ENCODE results near the gene ZP2. TPM values are rescaled to one million over a fixed set of nuclear protein-coding genes. Genes with fewer than 3 reads are reported as not detected.
"Not testable (repeated sequence)": the region's sequence is repeated elsewhere in the genome, so short reads cannot be mapped to it uniquely, and the experiment has no call there.

Gene ZP2
- 4.1 TPM for total RNA-seq (ENCODE audit: unreplicated experiment)
- long read RNA-seq, partial matches to known transcripts = 2 of 3 reads
- long read RNA-seq, other reads (novel, unspliced or antisense) = 1 of 3 reads

- DNase-seq (ENCODE audit: low spot score) = no peak
- H3K4me3 Mint-ChIP-seq (ENCODE audit: unreplicated experiment) = no peak within 1 kb of the TSS
- H3K36me3 Mint-ChIP-seq (ENCODE audit: low read depth, unreplicated experiment) = no peaks in the 10 kb centered on the region
- no peaks in the 10 kb centered on the region for H3K9me3 Mint-ChIP-seq (ENCODE audit: unreplicated experiment)
- H3K4me1 Mint-ChIP-seq (ENCODE audit: unreplicated experiment) = peaks cover 12% of the 10 kb centered on the region
- H3K27ac Mint-ChIP-seq (ENCODE audit: unreplicated experiment) = no peak within 1 kb of the TSS
- peaks cover 2% of the 10 kb centered on the region for H3K27me3 Mint-ChIP-seq (ENCODE audit: unreplicated experiment)
- no peak for TF ChIP-seq CTCF (IDR thresholded peaks at IDR 0.05; ENCODE audit: unreplicated experiment)
These were observed at the start of gene ZP2 for GRCh38 chr16:21211486-21211885. ZP2 (minus strand) TSS chr16:21211574; CDS start chr16:21211547, 27 bp downstream.

GRCh38 chr16:21257284-21257683 is 45.9 kb upstream of the ZP2 start:
- Mint-ChIP-seq H3K36me3 (ENCODE audit: low read depth, unreplicated experiment) (no peaks in the 10 kb centered on the region), H3K9me3 (ENCODE audit: unreplicated experiment) (no peaks in the 10 kb centered on the region), H3K4me3 (ENCODE audit: unreplicated experiment) (no peak overlapping the region), H3K27ac (ENCODE audit: unreplicated experiment) (no peak overlapping the region), H3K27me3 (ENCODE audit: unreplicated experiment) (peaks cover 3% of the 10 kb centered on the region), H3K4me1 (ENCODE audit: unreplicated experiment) (no peaks in the 10 kb centered on the region)
- no peak for TF ChIP-seq CTCF (IDR thresholded peaks at IDR 0.05; ENCODE audit: unreplicated experiment)
- no peak for DNase-seq (ENCODE audit: low spot score)

- Mint-ChIP-seq H3K4me1 (ENCODE audit: unreplicated experiment) (no peaks in the 10 kb centered on the region), H3K27ac (ENCODE audit: unreplicated experiment) (no peak overlapping the region), H3K36me3 (ENCODE audit: low read depth, unreplicated experiment) (no peaks in the 10 kb centered on the region), H3K27me3 (ENCODE audit: unreplicated experiment) (peaks cover 3% of the 10 kb centered on the region), H3K9me3 (ENCODE audit: unreplicated experiment) (no peaks in the 10 kb centered on the region), H3K4me3 (ENCODE audit: unreplicated experiment) (no peak overlapping the region)
- no peak for DNase-seq (ENCODE audit: low spot score)
- TF ChIP-seq CTCF (IDR thresholded peaks at IDR 0.05; ENCODE audit: unreplicated experiment) = no peak
These were observed 45.3 kb upstream of the ZP2 start for GRCh38 chr16:21256636-21257035.

DNA sequence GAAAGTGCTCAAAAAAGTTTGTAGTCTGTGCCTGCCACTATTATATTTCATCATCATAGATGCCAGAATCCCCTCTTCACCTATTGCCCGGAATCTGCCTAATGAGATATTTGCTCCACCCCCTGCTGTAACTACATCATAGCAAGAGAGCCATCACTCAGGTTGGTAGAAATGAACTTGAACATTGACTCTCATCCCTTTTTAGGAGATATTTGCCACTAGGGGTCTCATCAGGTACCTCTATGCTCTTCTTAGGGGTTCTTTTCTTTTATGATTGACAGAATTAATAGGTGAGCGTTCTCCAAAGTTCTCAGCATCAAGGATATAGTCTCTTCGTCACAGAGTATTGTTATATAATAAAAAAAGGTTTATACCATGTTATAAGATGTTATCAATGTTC is 42.1 kb upstream of the ZP2 start:
- Mint-ChIP-seq H3K27ac (ENCODE audit: unreplicated experiment) (no peak overlapping the region), H3K4me1 (ENCODE audit: unreplicated experiment) (no peaks in the 10 kb centered on the region), H3K36me3 (ENCODE audit: low read depth, unreplicated experiment) (no peaks in the 10 kb centered on the region), H3K4me3 (ENCODE audit: unreplicated experiment) (no peak overlapping the region), H3K27me3 (ENCODE audit: unreplicated experiment) (peaks cover 4% of the 10 kb centered on the region), H3K9me3 (ENCODE audit: unreplicated experiment) (no peaks in the 10 kb centered on the region)
- no peak for TF ChIP-seq CTCF (IDR thresholded peaks at IDR 0.05; ENCODE audit: unreplicated experiment)
- DNase-seq (ENCODE audit: low spot score) = no peak

DNA sequence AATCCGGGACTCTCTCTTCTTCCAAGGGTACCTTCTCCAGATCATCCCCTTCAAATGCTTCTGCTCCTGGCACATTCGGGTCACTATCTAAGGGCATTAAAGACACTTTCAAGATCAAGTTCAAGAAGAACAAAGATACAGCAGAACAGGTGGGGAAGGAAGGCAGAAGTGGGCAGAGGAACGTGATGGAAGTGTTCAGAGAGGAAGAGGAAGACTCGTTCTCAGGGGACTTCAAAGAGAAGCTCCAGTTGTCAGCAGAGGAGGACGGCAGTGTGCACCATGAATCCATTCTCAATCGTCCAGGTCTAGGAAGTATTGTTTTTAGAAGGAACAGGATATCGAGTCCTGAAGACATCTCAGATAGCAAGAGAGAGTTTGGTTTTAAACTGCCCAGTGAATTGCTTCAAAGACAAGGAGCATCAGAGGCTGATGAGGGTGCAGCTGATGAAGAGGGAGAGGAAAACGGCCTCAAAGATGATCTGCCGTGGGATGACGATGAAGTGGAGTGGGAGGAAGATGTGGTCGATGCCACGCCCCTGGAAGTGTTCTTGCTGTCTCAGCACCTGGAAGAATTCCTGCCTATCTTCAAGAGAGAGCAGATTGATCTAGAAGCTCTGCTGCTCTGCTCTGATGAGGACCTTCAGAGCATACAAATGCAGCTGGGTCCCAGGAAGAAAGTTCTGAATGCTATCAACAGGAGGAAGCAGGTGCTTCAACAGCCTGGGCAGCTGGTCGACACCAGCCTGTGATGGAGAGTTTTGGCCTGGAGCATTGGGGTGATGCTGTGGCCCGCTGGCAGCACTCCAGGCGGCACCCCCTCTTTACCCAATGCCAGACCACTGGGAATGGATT is 38.9 kb upstream of the ZP2 start:
- H3K27ac Mint-ChIP-seq (ENCODE audit: unreplicated experiment) = no peak overlapping the region
- H3K27me3 Mint-ChIP-seq (ENCODE audit: unreplicated experiment) = peaks cover 4% of the 10 kb centered on the region
- no peak overlapping the region for H3K4me3 Mint-ChIP-seq (ENCODE audit: unreplicated experiment)
- no peak for TF ChIP-seq CTCF (IDR thresholded peaks at IDR 0.05; ENCODE audit: unreplicated experiment)
- H3K36me3 Mint-ChIP-seq (ENCODE audit: low read depth, unreplicated experiment) = no peaks in the 10 kb centered on the region
- no peaks in the 10 kb centered on the region for H3K9me3 Mint-ChIP-seq (ENCODE audit: unreplicated experiment)
- DNase-seq (ENCODE audit: low spot score) = no peak
- H3K4me1 Mint-ChIP-seq (ENCODE audit: unreplicated experiment) = peaks cover 3% of the 10 kb centered on the region

DNA sequence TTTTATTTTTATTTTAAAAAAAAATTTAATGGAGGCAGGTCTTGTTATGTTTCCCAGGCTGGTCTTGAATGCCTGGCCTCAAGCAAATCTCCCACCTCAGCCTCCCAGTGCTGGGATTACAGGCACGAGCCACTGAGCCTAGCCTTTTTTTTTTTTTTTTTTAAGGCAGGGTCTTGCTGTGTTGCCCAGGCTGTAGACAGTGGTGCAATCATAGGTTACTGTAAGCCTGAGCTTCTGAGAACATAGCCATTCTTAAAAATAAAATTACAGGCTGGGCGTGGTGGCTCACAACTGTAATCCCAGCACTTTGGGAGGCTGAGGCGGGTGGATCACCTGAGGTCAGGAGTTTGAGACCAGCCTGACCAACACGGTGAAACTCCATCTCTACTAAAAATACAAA is 36.8 kb upstream of the ZP2 start:
- H3K9me3 Mint-ChIP-seq (ENCODE audit: unreplicated experiment); H3K4me1 Mint-ChIP-seq (ENCODE audit: unreplicated experiment); H3K27ac Mint-ChIP-seq (ENCODE audit: unreplicated experiment); H3K36me3 Mint-ChIP-seq (ENCODE audit: low read depth, unreplicated experiment); DNase-seq (ENCODE audit: low spot score); H3K4me3 Mint-ChIP-seq (ENCODE audit: unreplicated experiment); H3K27me3 Mint-ChIP-seq (ENCODE audit: unreplicated experiment): not testable (repeated sequence)

All from endothelial cell (in vitro differentiated cells).